Cardiac septum (tissue), 1 donor: ENCODE data around the gene ODAD4. TPM values are rescaled to one million over a fixed set of nuclear protein-coding genes. Genes with fewer than 3 reads are reported as not detected.

Experiments used
- total RNA-seq: library from RNA; stranded (reverse); fragmentation: NEBNext Ultra II Directional; extraction: Animal tissue kit (Norgen Biotek cat#: 25700); gene quantifications from one replicate; pipeline ENCODE4 v1.2.1, GENCODE V29; 2021
- donor health status: DM: no; HTN: no; CAD: no.

The ODAD4 gene
- total RNA-seq, 1 donor from 2014 or later, result 0.54 TPM

Other genes with a start within 250 kb of the ODAD4 start
- gene EIF1, start 241.7 kb upstream of the ODAD4 start, total RNA-seq, result 1,014 TPM
- gene GAST, start 218.3 kb upstream of the ODAD4 start, total RNA-seq, result not detected
- gene HAP1, start 196.0 kb upstream of the ODAD4 start, total RNA-seq, result 0.08 TPM
- gene JUP, start 143.9 kb upstream of the ODAD4 start, total RNA-seq, result 150 TPM
- gene P3H4, start 118.7 kb upstream of the ODAD4 start, total RNA-seq, result 5.1 TPM
- 17.7 TPM for gene FKBP10, start 117.6 kb upstream of the ODAD4 start, total RNA-seq
- gene NT5C3B, start 94.4 kb upstream of the ODAD4 start, total RNA-seq, result 22.8 TPM
- gene KLHL10, start 92.8 kb upstream of the ODAD4 start, total RNA-seq, result not detected
- 5.1 TPM for gene KLHL11, start 65.2 kb upstream of the ODAD4 start, total RNA-seq
- gene ACLY, start 11.7 kb upstream of the ODAD4 start, total RNA-seq, result 33.6 TPM
- 24.2 TPM for gene CNP, start 36.2 kb downstream of the ODAD4 start, total RNA-seq
- 77.4 TPM for gene DNAJC7, start 86.8 kb downstream of the ODAD4 start, total RNA-seq
- gene NKIRAS2, start 89.5 kb downstream of the ODAD4 start, total RNA-seq, result 50.7 TPM
- gene C17orf113, start 120.0 kb downstream of the ODAD4 start, total RNA-seq, result 0.43 TPM
- 0.13 TPM for gene ZNF385C, start 167.9 kb downstream of the ODAD4 start, total RNA-seq
- gene DHX58, start 182.1 kb downstream of the ODAD4 start, total RNA-seq, result 4.5 TPM
- gene KAT2A, start 190.8 kb downstream of the ODAD4 start, total RNA-seq, result 17.3 TPM
- not detected for gene HSPB9, start 192.2 kb downstream of the ODAD4 start, total RNA-seq
- gene RAB5C, start 224.4 kb downstream of the ODAD4 start, total RNA-seq, result 43.9 TPM